Hematopoietic multipotent progenitor cell (in vitro differentiated cells): Measurements from ENCODE around the gene MAD2L1. TPM values are rescaled to one million over a fixed set of nuclear protein-coding genes. Genes with fewer than 3 reads are reported as not detected.

ENCODE experiments used
- DNase-seq, 3 donors: peaks; one replicate each; pipeline ENCODE4 v3.0.0-alpha.2; 2011 to 2015; ENCODE audit warnings: low read depth in 2 of 3, low spot score in 2 of 3
- total RNA-seq: library from RNA; depleted of rRNA; stranded (reverse); fragments of >200 nt; gene quantifications from one replicate; pipeline ENCODE4 v1.2.3, GENCODE V29; 2012

The MAD2L1 gene
- total RNA-seq, 1 donor = 8.6 TPM

DNA sequence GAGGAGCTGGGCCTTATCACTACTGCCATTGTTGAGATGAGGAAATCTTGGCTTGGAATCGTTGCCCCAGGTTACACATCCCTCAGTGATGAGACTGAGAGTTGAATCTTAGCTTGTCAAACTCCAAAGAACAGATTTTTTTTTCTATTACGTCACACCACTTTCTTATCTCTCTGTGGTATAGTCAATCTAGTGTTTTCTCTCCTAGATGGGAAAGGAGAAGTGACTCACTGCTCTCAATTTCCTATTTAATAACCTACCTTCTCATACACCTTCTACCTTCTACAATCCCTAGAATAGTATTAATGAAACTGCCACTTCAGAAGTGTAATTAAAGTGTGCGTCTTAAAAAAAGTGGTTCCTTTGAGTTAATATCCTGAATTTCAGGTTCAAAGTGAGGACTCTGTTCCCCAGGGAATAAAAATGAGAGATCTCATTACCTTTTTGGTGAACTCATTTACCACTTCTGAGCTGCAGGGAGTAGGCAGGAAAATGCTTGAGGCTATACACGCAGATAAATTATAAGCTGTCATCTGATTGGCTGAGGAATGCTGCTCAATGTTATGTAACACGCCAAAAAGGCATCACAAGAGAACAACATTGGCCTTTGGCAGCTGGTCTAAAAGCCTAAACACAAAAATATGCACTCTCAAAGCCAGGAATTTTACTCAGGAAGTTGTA is 59.3 kb downstream of the MAD2L1 start:
- DNase-seq = no peak
